IPS-15b (cell line): ENCODE data around the gene POP5.
"Not testable (repeated sequence)": the region's sequence is repeated elsewhere in the genome, so short reads cannot be mapped to it uniquely, and the experiment has no call there.

ENCODE experiments used
- H3K27me3 ChIP-seq: one replicate; pipeline ENCODE4 v1.6.1; 2013; ENCODE audit warnings: low read length; ENCODE audit not compliant: control insufficient read depth, insufficient read depth
- H3K36me3 ChIP-seq: one replicate; pipeline ENCODE4 v1.6.1; 2013; ENCODE audit warnings: low read length; ENCODE audit not compliant: control insufficient read depth, insufficient read depth
- H3K4me1 ChIP-seq: one replicate; pipeline ENCODE4 v1.6.1; 2013; ENCODE audit warnings: mild to moderate bottlenecking, low read length; ENCODE audit not compliant: control insufficient read depth, insufficient read depth
- H3K4me3 ChIP-seq: one replicate; pipeline ENCODE4 v1.5.1; 2013; ENCODE audit warnings: low read depth, low read length
- H3K9ac ChIP-seq: one replicate; pipeline ENCODE4 v1.6.1; 2013; ENCODE audit warnings: low read depth, mild to moderate bottlenecking, low read length
- H3K9me3 ChIP-seq: one replicate; pipeline ENCODE4 v1.6.1; 2013; ENCODE audit warnings: mild to moderate bottlenecking, low read length; ENCODE audit not compliant: control insufficient read depth, insufficient read depth

POP5 gene

DNA sequence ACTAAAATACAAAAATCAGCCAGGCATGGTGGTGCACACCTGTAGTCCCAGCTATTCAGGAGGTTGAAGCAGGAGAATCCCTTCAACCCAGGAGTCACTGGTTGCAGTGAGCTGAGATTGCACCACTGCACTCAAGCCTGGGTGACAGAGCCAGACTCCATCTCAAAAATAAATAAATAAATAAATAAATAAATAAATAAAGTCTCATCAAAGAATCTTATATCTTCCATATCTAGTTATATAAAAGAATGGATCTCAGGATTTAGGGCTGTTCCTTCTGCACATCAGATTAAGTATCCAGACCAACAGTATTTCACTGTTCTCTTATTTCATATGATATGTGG, 50.8 kb downstream of the POP5 start:
- H3K9ac ChIP-seq = not testable (repeated sequence)

DNA sequence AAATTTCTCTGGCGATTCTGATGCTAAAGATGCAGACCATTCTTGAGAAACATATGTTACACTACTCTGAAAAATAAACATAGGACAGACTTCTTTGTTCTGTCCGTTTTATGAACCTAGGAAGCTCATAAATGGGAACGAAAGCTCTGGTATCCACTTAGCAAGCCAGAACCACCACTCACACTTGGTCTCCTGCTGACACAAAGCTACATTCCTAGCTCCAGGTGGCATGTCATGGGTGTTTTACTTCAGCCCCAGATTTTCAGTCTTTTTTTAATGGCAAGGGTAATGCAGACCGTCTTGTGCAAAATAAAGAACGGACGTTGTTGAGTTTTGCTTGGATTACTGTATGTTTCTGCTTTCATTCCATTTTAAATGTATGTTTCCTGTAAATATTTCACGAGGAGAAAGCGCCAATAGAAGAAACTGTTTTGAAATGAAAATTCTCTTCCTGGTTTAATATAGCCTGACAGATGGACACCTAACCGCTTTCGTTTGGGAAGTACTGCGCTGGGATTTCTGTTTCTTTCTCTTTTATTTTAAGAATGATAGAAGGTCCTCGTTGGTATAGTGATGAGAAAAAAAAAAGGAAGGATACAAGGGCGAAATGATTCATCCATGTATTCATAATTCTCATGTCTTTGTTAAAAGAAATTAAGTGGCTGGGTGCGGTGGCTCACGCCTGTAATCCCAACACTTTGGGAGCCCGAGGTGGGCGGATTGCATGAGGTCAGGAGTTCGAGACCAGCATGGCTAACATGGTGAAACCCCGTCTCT, 51.4 kb downstream of the POP5 start:
- Histone ChIP-seq H3K4me3 (peak overlapping the region; percentile 99), H3K9ac (peak overlapping the region; percentile 68), H3K9me3 (no peaks in the 10 kb centered on the region), H3K36me3 (no peaks in the 10 kb centered on the region), H3K4me1 (peaks cover 3% of the 10 kb centered on the region), H3K27me3 (no peaks in the 10 kb centered on the region)

More for the DNA sequence above, 50.8 kb downstream of the POP5 start:
- H3K9me3 ChIP-seq, H3K4me1 ChIP-seq, H3K4me3 ChIP-seq, H3K36me3 ChIP-seq, H3K27me3 ChIP-seq: not testable (repeated sequence)

DNA sequence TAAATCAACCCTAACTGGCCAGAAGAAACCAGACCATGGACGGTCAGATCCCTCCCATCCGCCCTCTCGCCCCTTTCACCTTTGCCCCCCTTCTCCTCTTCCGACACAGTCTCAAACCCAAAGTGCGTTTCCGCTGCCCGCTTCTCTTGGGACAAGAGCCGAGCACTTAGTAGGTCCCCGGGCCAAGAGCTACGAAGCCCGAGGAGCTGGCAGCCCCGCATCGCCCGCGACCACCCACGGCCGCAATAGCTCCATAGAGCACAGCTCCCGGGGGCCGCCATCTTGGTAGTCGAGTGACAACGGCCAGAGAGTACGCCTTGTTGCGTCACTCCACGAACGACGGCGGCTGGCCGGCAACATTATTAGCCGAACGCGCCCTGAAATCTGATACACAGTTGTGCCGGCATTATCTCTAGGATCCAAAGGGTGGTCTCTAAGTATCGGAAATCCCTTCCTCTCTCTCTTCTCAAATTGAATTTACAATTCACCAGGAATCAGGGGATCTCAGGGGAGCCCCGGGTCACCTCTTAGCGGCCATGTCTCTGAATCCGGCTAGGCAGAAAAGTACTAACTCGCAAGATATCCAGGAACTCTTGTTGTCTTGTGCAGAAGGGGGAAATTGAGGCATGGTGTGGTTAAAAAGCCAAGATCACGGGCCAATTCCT, 52.2 kb downstream of the POP5 start, which contains the start of gene COQ5:
COQ5 (minus strand) TSS at position 298 of the 665 bp plus-strand sequence; CDS start at position 281, 17 bp downstream.
- Histone ChIP-seq H3K36me3 (no peaks in the 10 kb centered on the region), H3K4me3 (peak within 1 kb of the TSS; percentile 99), H3K9me3 (no peaks in the 10 kb centered on the region), H3K27me3 (no peaks in the 10 kb centered on the region), H3K4me1 (peaks cover 3% of the 10 kb centered on the region), H3K9ac (peak within 1 kb of the TSS; percentile 81)
